Right lobe of liver (tissue), 4 donors: ENCODE measurements around the gene TBX18.
A peak's percentile ranks its signal among the peaks of the same experiment; 100 is the strongest.

Source experiments
- POLR2A ChIP-seq: fragments of 450-650 bp; IDR thresholded peaks from one replicate; pipeline ENCODE4 v1.6.1; 2017; ENCODE audit warnings: antibody characterized with exemption, mild to moderate bottlenecking
- TF ChIP-seq, protein P1 (sequence below), 4 donors: fragments of 200-600 bp in 3 of 4; fragments of 450-650 bp in 1 of 4; IDR thresholded peaks; one replicate each; pipeline versions ENCODE4 v1.5.1 to v1.8.0; 2016 to 2022; ENCODE audit warnings: antibody characterized with exemption in 4 of 4, mild to moderate bottlenecking in 2 of 4
- donor health status: DM: no; HTN: no; CAD: no.
- donor health status: DM: no; HTN: no; CAD: no.
- donor health status: DM: no; HTN: yes; CAD: no.

GRCh38 chr6:84685983-84686584, 78.3 kb downstream of the TBX18 start:
- TF ChIP-seq, protein P1, sequence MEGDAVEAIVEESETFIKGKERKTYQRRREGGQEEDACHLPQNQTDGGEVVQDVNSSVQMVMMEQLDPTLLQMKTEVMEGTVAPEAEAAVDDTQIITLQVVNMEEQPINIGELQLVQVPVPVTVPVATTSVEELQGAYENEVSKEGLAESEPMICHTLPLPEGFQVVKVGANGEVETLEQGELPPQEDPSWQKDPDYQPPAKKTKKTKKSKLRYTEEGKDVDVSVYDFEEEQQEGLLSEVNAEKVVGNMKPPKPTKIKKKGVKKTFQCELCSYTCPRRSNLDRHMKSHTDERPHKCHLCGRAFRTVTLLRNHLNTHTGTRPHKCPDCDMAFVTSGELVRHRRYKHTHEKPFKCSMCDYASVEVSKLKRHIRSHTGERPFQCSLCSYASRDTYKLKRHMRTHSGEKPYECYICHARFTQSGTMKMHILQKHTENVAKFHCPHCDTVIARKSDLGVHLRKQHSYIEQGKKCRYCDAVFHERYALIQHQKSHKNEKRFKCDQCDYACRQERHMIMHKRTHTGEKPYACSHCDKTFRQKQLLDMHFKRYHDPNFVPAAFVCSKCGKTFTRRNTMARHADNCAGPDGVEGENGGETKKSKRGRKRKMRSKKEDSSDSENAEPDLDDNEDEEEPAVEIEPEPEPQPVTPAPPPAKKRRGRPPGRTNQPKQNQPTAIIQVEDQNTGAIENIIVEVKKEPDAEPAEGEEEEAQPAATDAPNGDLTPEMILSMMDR (IDR thresholded peaks at IDR 0.05) = peak; percentile 14 to 42 (median 29)
- no peak for TF ChIP-seq POLR2A
